ENCODE results near the gene CYFIP1.

The CYFIP1 gene

GRCh38 chr15:22968366-22968765 lies 11.8 kb downstream of the CYFIP1 start:
- no peak for DNase-seq (ENCODE audit: low read depth in 3 of 3)

DNA sequence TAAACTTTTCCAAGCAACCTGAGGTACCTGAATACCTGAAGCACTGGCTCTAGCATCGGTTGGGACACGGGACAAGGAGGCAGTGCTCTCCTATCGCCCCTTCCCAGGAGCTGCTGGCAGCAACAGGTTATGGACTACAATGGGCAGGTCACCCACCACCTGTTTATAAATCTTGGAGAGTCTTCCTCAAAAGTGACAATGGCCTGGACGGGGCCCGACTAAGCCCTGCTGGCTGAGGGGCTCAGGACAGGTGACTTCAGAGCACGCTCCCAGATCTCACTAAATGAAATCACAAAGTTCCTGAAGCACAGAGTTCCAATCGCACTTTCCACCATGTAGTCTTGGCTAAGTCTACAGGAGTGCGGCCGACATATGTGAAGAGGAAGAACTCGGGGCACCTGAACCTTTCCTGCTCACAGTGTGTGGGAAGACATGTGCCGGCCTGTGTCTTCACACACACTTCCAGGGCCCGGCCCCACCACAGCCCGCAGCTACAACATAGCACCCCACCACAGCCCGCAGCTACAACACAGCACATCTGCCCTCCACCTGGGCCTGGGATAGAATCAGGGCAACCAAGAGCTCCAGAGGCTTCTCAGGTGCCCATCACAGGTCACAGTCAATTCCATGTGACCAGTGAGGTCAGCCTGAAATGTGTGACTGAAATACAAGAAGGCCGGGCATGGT lies 12.9 kb downstream of the CYFIP1 start:
- DNase-seq (ENCODE audit: low read depth in 3 of 3) = no peak

DNA sequence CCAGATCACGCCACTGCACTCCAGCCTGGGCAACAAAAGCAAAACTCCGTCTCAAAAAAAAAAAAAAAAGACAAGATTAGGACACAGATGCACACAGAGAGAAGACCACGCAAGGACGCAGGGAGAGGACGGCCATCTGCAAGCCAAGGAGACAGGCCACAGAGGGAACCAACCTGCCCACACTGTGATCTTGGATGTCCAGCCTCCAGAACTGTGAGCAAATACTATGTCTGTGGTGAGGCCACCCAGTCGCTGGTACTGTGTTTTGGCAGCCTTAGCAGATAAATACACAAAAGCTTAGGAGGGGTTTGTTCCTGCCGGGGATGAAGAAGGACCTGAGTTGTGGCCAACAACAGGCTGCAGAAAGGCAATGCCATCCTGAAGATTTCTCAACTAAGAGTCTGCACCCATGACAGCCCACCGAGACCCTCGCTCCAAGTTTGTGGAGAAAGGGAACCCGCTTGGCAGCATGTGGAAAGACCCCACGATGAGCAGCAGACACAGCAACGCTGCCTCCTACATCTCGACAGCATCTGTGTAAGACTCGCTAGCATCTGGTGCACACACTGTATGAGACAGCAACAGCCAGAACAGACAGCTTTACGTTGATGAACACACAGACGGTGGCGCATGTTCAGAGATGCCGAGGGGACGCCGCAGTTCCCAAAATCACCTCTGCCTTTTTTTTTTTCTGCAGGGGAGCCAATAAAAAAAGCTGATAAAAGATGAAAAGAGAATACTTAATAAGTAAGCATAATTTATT lies 13.7 kb downstream of the CYFIP1 start:
- DNase-seq (ENCODE audit: low read depth in 3 of 3) = no peak

DNA sequence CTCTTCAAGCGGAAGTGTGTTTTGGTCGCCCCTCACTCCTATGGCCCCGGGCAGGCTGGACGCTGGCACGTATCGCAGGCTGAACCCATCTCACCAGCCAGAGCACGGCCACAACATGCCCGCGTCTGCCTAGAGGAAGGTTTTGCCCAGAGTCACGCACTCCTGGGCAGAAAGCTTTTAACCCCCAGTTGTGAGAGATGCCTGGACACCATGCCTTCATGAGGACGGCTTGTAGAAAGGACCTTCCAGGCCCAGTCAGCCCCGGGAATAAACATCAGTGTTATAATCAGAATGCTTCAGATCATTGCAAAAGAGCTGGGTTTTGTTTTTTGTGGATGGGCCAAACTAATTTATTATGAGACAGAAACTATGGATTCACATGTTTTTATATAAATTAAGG lies 16.5 kb downstream of the CYFIP1 start:
- DNase-seq (ENCODE audit: low read depth in 3 of 3) = no peak

DNA sequence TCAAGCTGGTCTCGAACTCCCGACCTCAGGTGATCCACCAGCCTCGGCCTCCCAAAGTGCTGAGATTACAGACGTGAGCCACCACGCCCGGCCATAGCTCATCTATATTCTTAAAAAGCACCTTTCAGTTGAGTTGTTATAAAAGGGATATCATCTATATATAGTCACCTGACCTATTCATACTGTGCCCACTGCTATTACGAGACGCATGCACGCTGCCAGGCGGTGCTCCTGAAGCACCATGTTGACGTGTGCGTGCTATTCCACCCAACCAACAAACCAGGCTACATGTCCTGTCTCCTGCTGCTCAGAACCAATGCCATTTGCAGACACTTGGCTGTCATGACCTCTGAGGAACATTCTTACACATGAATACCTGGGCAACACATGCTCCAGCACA lies 17.6 kb downstream of the CYFIP1 start:
- no peak for DNase-seq (ENCODE audit: low read depth in 3 of 3)

DNA sequence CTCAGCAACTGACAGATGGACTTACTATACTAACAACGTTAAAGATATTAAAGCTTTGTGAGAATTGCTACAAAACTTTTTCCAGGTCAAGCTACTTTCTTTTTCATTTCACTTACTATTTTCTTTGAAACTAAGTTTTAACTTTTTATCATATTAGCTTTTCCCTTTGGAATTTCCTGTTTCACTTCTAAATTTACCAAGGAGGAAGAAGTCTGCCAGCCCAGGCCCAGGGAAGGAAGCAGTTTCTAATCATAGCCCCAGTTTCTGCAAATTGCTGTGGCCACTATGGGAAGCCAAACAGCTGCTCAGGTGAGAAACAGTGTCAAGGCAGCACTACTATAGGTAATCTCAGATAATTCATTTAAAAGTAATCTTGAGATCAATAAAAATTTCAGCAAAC lies 18.4 kb downstream of the CYFIP1 start:
- no peak for DNase-seq (ENCODE audit: low read depth in 3 of 3)

GRCh38 chr15:22960556-22960955 lies 19.6 kb downstream of the CYFIP1 start:
- DNase-seq (ENCODE audit: low read depth in 3 of 3) = no peak

GRCh38 chr15:22960126-22960525 lies 20.0 kb downstream of the CYFIP1 start:
- DNase-seq (ENCODE audit: low read depth in 3 of 3) = no peak

DNA sequence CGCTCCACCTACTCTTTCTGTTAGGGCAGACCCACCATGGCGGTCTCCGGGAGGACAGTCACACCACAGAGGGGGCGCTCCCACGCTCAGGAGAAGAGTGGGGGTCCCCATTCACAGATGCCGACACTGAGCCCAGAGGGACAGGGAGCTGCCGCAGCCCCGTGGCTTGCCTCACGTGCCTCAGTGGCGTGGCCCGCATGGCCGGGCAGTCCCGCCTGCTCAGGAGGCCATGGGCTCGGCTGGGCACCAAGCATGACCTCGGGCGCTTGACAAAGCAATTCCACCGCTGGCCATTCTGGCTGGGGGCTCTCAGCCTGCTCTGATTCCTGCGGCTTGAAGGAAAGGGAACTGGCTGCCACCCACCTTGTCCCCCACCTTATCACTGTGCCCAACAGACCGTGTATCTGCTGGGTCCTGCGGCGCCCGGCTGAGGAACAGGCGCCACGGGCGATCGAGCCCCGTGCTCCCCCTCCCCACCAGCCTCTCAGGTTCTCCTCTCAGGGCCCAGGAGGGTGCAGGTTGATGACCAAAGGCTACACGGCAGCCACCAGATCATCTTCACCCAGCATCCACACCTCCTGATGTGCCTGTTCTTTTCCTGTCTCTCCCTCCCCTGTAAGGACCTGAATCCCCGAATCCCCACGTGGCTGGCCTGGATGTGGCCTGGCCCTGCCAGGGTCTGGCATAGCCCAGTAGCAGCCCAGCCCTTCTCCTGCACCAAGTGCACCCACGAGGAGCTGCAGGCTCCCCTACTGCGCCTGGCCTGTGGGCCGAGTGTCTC lies 20.7 kb downstream of the CYFIP1 start:
- DNase-seq (ENCODE audit: low read depth in 3 of 3) = no peak

- no peak for DNase-seq (ENCODE audit: low read depth in 3 of 3)
Measured at GRCh38 chr15:22958487-22959280, 21.5 kb downstream of the CYFIP1 start.

- no peak for DNase-seq (ENCODE audit: low read depth in 3 of 3)
Measured at GRCh38 chr15:22956978-22957260, 23.2 kb downstream of the CYFIP1 start.

- DNase-seq (ENCODE audit: low read depth in 3 of 3) = no peak
Measured at GRCh38 chr15:22956257-22956977, 23.8 kb downstream of the CYFIP1 start.

DNA sequence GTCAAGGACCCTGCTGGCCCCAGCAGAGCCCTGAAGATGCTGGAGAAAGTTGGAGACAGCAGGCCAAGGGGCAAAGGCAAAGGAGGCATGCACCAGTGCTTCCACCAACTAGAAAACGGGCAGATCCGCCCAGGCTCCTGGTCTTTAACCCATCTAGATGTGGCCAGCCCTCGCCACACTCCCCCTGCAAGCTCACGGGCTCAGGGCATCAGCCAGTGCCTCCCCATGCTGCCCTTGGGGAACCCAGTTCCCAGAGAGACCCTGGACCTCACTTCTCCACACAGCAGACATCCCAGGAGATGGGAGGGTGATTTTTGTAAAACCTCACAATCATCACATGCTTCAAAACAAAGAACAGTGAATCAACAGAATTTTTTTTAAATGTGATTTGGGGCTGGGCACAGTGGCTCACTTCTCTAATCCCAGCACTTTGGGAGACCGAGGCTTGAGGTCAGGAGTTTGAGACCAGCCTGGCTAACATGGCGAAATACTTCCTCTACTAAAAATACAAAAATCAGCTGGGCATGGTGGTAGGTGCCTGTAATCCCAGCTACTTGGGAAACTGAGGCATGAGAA lies 24.5 kb downstream of the CYFIP1 start:
- no peak for DNase-seq (ENCODE audit: low read depth in 3 of 3)

DNA sequence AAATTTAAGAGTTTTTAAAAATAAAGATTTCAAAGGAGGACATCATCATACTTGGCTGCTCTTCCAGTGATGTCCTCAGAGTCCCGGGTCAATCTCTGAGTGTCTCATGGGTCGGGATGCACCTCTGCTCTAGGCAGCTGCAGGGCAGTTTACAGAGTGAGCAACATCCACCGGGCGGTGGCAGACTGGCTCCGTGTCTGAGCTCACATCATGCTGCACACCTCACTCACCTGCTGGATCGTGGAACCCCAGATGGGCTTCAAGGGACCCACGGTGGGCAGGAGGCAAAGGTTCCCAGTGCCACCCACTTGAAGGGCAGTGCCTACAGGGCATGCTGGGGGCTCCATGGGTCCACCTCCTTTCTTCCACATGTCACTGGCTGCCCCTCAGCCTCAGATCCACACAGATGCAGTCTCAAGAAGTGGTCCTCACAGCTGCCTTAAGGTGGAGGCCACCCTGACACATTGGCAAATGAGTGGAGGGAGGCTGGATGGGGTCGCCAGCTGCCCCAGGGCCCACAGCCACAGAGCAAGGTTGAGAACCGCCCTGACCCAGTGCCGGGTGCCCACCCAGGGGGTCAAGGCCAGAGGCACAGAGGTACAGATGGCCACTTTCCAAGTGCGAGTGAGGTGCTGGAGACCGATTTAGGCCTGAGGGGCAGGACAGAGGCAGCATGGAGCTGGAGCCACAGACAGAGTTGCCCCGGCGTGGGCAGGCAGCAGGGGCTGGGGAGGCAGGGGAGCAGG lies 25.2 kb downstream of the CYFIP1 start:
- DNase-seq (ENCODE audit: low read depth in 3 of 3) = no peak

GRCh38 chr15:22954326-22954725 lies 25.8 kb downstream of the CYFIP1 start:
- DNase-seq (ENCODE audit: low read depth in 3 of 3) = no peak

GRCh38 chr15:22952796-22953579 lies 27.2 kb downstream of the CYFIP1 start:
- DNase-seq (ENCODE audit: low read depth in 3 of 3) = no peak

DNA sequence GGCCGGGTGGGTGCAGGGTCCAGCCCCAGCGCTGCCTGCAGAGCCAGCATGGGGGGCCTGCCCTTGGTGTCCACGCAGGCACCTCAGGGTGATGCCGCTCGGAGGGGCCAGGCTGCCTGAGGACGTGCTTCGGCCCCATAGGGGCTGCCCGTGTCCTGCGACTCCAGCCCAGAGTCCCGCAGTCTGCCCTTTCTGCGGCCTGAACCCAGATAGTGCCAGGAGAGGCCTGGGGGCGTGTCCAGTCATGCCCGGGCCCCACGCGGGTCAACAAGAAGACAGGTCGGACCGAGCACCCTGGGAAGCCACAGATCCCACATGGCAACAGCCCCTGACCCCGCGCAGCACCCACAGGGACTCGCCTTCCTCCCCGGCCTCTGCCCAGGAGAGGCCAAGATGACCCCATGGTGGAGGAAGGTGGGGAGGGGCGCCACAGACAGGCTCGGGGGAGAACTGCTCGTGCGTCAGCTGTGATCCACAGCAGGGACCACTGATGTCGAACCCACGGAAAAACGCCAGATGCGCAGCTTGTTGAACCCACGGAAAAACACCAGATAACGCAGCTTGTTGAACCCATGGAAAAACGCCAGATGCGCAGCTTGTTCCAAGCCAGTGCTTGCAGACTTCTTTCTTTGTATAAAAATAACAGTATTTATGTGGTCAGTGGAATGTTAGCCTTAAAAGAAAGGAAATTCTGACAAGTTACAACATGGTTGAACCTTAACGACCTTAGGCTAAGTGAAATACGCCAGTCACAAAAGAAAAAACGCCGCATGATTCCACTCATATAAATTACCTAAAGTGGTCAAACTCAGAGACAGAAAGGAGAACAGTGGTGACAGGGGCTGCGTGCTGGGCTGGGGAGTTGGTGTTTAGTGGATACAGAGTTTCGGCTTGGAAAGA lies 28.5 kb downstream of the CYFIP1 start:
- DNase-seq (ENCODE audit: low read depth in 3 of 3) = no peak

DNA sequence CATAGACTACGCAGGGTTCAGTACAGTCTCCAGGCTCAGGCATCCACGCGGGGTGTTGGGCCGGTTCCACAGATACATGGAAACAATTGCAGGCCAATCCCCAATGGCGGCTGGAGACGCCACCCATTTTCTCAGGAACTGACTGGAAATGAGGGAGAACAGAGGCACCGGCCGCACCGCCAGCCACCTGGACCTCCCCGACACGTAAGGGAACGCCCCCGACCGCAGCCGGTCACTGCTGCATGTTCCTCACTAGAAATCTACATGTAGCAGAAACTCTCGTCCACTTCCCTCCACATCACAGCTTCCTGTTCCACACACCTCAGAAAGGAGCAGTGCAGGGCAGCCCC lies 29.2 kb downstream of the CYFIP1 start:
- DNase-seq (ENCODE audit: low read depth in 3 of 3) = no peak
